HCT116 (cell line): ENCODE data around the gene RNU6-7. TPM values are rescaled to one million over a fixed set of nuclear protein-coding genes. Genes with fewer than 3 reads are reported as not detected.

Experiments used
- ATAC-seq: fragments of 200-7000 bp; cut with Tn5 transposase; 2 replicates; pipeline ENCODE4 v1.9.1; 2020; ENCODE audit warnings: mild to moderate bottlenecking, moderate library complexity
- BruUV-seq: library from RNA; stranded (reverse); fragments of 400-500 nt; replicated peaks from 2 replicates; lab custom pipeline; 2021; lab: Mats Ljungman, UMichigan
- CTCF ChIA-PET: fragments of 300-600 bp; sonication (Branson Sonifier 250); formaldehyde crosslinking; loops from one replicate; lab custom pipeline; 2021; ENCODE audit warnings: antibody characterized with exemption; lab: Charles Lee
- POLR2A ChIA-PET: fragments of 300-600, 350-600 bp; sonication (Branson Sonifier 250); formaldehyde crosslinking; loops from one replicate; lab custom pipeline; 2021; ENCODE audit warnings: antibody characterized with exemption; lab: Charles Lee
- RAD21 ChIA-PET, 2 experiments: fragments of 300-600 bp; sonication (Branson Sonifier 250); formaldehyde crosslinking; loops; one replicate each; lab custom pipeline; 2023; ENCODE audit warnings: low total read pairs in 2 of 2; ENCODE audit not compliant: uncharacterized antibody in 2 of 2, unreplicated experiment in 2 of 2, low non-redundant PET in 1 of 2; lab: Charles Lee
- DNase-seq: peaks from one replicate; pipeline ENCODE4 v3.0.0-alpha.2; 2010; ENCODE audit warnings: low read depth, low spot score
- H2AFZ ChIP-seq: fragments of 200-600 bp; shearing (Covaris generic), sonication (generic); 2 replicates; pipeline ENCODE4 v1.6.1; 2017; ENCODE audit warnings: low read depth, mixed run types, mixed read lengths, antibody characterized with exemption, low read length; ENCODE audit not compliant: poor library complexity, severe bottlenecking
- H3K27ac ChIP-seq: 2 replicates; pipeline ENCODE4 v1.5.1; 2012; ENCODE audit warnings: low read depth, low read length
- H3K27me3 ChIP-seq: fragments of 200-600 bp; sonication (generic); 2 replicates; pipeline ENCODE4 v1.6.1; 2016; ENCODE audit warnings: mixed run types, low read length, mixed read lengths; ENCODE audit not compliant: insufficient read depth
- H3K36me3 ChIP-seq, 2 experiments: fragments of 200-500 bp in 1 of 2; fragments of 200-600 bp in 1 of 2; sonication (Bioruptor generic) in 1 of 2; sonication (generic) in 1 of 2; 2 replicates each; pipeline versions ENCODE4 v1.5.1 to v1.6.1; 2014 to 2016; ENCODE audit warnings: low read length in 2 of 2, inconsistent platforms in 1 of 2, mixed read lengths in 1 of 2, mixed run types in 1 of 2; ENCODE audit not compliant: insufficient read depth in 2 of 2, control insufficient read depth in 1 of 2
- H3K4me1 ChIP-seq, 2 experiments: fragments of 200-600 bp in 1 of 2; sonication (generic) in 1 of 2; 2 replicates each; pipeline versions ENCODE4 v1.5.1 to v1.6.1; 2012 to 2017; ENCODE audit warnings: low read length in 2 of 2, inconsistent platforms in 1 of 2, mild to moderate bottlenecking in 1 of 2, mixed read lengths in 1 of 2, mixed run types in 1 of 2, moderate library complexity in 1 of 2; ENCODE audit not compliant: insufficient read depth in 2 of 2, control insufficient read depth in 1 of 2
- H3K4me2 ChIP-seq: fragments of 200-600 bp; sonication (generic); 2 replicates; pipeline ENCODE4 v1.6.1; 2017; ENCODE audit warnings: mixed run types, low read length, mixed read lengths
- H3K4me3 ChIP-seq, 2 experiments: fragments of 200-600 bp in 1 of 2; sonication (generic) in 1 of 2; replicated peaks in 1 of 2; 2 replicates each; pipeline ENCODE4 v1.5.1; 2011 to 2016; ENCODE audit warnings: low read length in 2 of 2, control low read depth in 1 of 2, low read depth in 1 of 2, mild to moderate bottlenecking in 1 of 2, mixed read lengths in 1 of 2, mixed run types in 1 of 2
- H3K79me2 ChIP-seq: fragments of 200-600 bp; sonication (generic); 2 replicates; pipeline ENCODE4 v1.6.1; 2017; ENCODE audit warnings: mild to moderate bottlenecking, mixed run types, low read length, moderate library complexity, mixed read lengths; ENCODE audit not compliant: insufficient read depth
- H3K9ac ChIP-seq: fragments of 200-600 bp; sonication (generic); 2 replicates; pipeline ENCODE4 v1.6.1; 2016; ENCODE audit warnings: low read length, mixed read lengths
- H3K9me2 ChIP-seq: fragments of 200-600 bp; sonication (generic), shearing (Covaris generic); 2 replicates; pipeline ENCODE4 v1.6.1; 2017; ENCODE audit warnings: mixed run types, mild to moderate bottlenecking, moderate library complexity; ENCODE audit not compliant: insufficient read depth
- H3K9me3 ChIP-seq, 2 experiments: fragments of 200-500 bp in 1 of 2; fragments of 200-600 bp in 1 of 2; sonication (Bioruptor generic) in 1 of 2; sonication (generic) in 1 of 2; 2 replicates each; pipeline ENCODE4 v1.6.1; 2014 to 2017; ENCODE audit warnings: low read length in 2 of 2, mixed read lengths in 2 of 2, inconsistent platforms in 1 of 2, low read depth in 1 of 2, mild to moderate bottlenecking in 1 of 2, mixed run types in 1 of 2, moderate library complexity in 1 of 2; ENCODE audit not compliant: control insufficient read depth in 1 of 2, insufficient read depth in 1 of 2
- H4K20me1 ChIP-seq: fragments of 200-600 bp; sonication (generic), shearing (Covaris generic); 2 replicates; pipeline ENCODE4 v1.6.1; 2017; ENCODE audit warnings: mixed run types, mild to moderate bottlenecking, moderate library complexity; ENCODE audit not compliant: insufficient read depth
- CBX3 ChIP-seq: IDR thresholded peaks from 2 replicates; pipeline ENCODE4 v1.6.1; 2012; ENCODE audit warnings: low read depth
- CEBPB ChIP-seq: IDR thresholded peaks from 2 replicates; pipeline ENCODE4 v1.6.1; 2012; ENCODE audit warnings: low read depth
- CTCF ChIP-seq, 3 experiments: fragments of 200-600 bp in 1 of 3; sonication (generic) in 1 of 3; IDR thresholded peaks in 2 of 3; conservative IDR thresholded peaks in 1 of 3; 2 replicates each; pipeline ENCODE4 v1.5.1; 2012 to 2017; ENCODE audit warnings: low read depth in 2 of 3, low read length in 2 of 3, antibody characterized with exemption in 1 of 3, borderline replicate concordance in 1 of 3, control low read depth in 1 of 3, mild to moderate bottlenecking in 1 of 3, mixed read lengths in 1 of 3, mixed run types in 1 of 3, moderate library complexity in 1 of 3; ENCODE audit not compliant: insufficient read depth in 1 of 3
- ELF1 ChIP-seq: IDR thresholded peaks from 2 replicates; pipeline ENCODE4 v1.6.1; 2012; ENCODE audit warnings: low read depth, borderline replicate concordance
- EZH2 ChIP-seq: fragments of 200-600 bp; sonication (generic); IDR thresholded peaks from 2 replicates; pipeline ENCODE4 v1.6.1; 2017; ENCODE audit warnings: antibody characterized with exemption, mixed run types
- FOSL1 ChIP-seq: IDR thresholded peaks from 2 replicates; pipeline ENCODE4 v1.6.1; 2012; ENCODE audit warnings: low read depth
- JUND ChIP-seq: IDR thresholded peaks from 2 replicates; pipeline ENCODE4 v1.6.1; 2012
- MAX ChIP-seq: IDR thresholded peaks from 2 replicates; pipeline ENCODE4 v1.6.1; 2012
- POLR2AphosphoS5 ChIP-seq: IDR thresholded peaks from 2 replicates; pipeline ENCODE4 v1.6.1; 2011; ENCODE audit warnings: mild to moderate bottlenecking, low read depth, low read length, moderate library complexity
- RAD21 ChIP-seq: IDR thresholded peaks from 2 replicates; pipeline ENCODE4 v1.6.1; 2012; ENCODE audit warnings: low read depth, mild to moderate bottlenecking
- SRF ChIP-seq: IDR thresholded peaks from 2 replicates; pipeline ENCODE4 v1.6.1; 2012; ENCODE audit warnings: low read depth
- TCF7L2 ChIP-seq: IDR thresholded peaks from 2 replicates; pipeline ENCODE4 v1.7.0; 2011; ENCODE audit warnings: borderline replicate concordance, inconsistent platforms; ENCODE audit not compliant: insufficient read depth, insufficient read length; ENCODE audit errors: extremely low read depth
- YY1 ChIP-seq: IDR thresholded peaks from 2 replicates; pipeline ENCODE4 v1.6.1; 2011; ENCODE audit warnings: low read length, low read depth, moderate library complexity, mild to moderate bottlenecking; ENCODE audit not compliant: insufficient replicate concordance; ENCODE audit errors: extremely low read depth
- ZBTB33 ChIP-seq: IDR thresholded peaks from 2 replicates; pipeline ENCODE4 v1.6.1; 2011; ENCODE audit warnings: mild to moderate bottlenecking, low read length, moderate library complexity; ENCODE audit not compliant: insufficient replicate concordance; ENCODE audit errors: extremely low read depth
- ZFX ChIP-seq: fragments of 450-650 bp; IDR thresholded peaks from 2 replicates; pipeline ENCODE4 v1.6.1; 2017
- ZNF274 ChIP-seq: fragments of 200-500 bp; sonication (Bioruptor generic); IDR thresholded peaks from 2 replicates; pipeline ENCODE4 v1.6.1; 2014; ENCODE audit warnings: mild to moderate bottlenecking, low read depth, low read length, inconsistent platforms
- intact Hi-C: fragments of 100-400 bp; cut with micrococcal nuclease; formaldehyde crosslinking; loops from 2 replicates; pipeline ENCODE4 v1.10.0; 2022
- total RNA-seq: library from RNA; stranded (reverse); gene quantifications from one replicate; pipeline ENCODE4 v1.2.1, GENCODE V29; 2021; ENCODE audit not compliant: unreplicated experiment

Gene RNU6-7
- total RNA-seq, 1 experiment from 2014 or later = not detected

- ChIA-PET RAD21 (no interaction called here), POLR2A (no interaction called here), CTCF (no interaction called here)
- TF ChIP-seq RAD21 = no peak
- TF ChIP-seq SRF = no peak
- TF ChIP-seq CTCF (IDR thresholded peaks at IDR 0.05 in 2 of 3, conservative IDR thresholded peaks at IDR 0.05 in 1 of 3; ENCODE audit: borderline replicate concordance in 1 of 3, insufficient read depth in 1 of 3, low read depth in 2 of 3, low read length in 2 of 3) = 0 out of 6 replicates have a peak, but pooled peaks of 1 of the 3 experiments have one; percentile 7
- no peak overlapping the region for H3K4me3 ChIP-seq
- H3K9me3 ChIP-seq = no peaks in the 10 kb centered on the region
- H2AFZ ChIP-seq = no peak overlapping the region
- H4K20me1 ChIP-seq = no peaks in the 10 kb centered on the region
- DNase-seq (no peak), ATAC-seq (peak; percentile 63; the same call in 1 of the 2 replicates)
- no peaks in the 10 kb centered on the region for H3K4me1 ChIP-seq
- no peaks in the 10 kb centered on the region for H3K79me2 ChIP-seq
- no peaks in the 10 kb centered on the region for H3K36me3 ChIP-seq
- H3K4me2 ChIP-seq = no peak overlapping the region
- no TSS peak for BruUV-seq
- intact Hi-C loops = no loop called here
- no peaks in the 10 kb centered on the region for H3K9me2 ChIP-seq
- no peaks in the 10 kb centered on the region for H3K27me3 ChIP-seq
- no peak overlapping the region for H3K27ac ChIP-seq
- H3K9ac ChIP-seq = no peak overlapping the region
These were observed 9.0 kb upstream of the RNU6-7 start for GRCh38 chr14:32192712-32193373.

GRCh38 chr14:32193532-32193931 is 8.3 kb upstream of the RNU6-7 start:
- DNase-seq = no peak
- no peak overlapping the region for H3K4me3 ChIP-seq
- BruUV-seq = no TSS peak
- H3K27me3 ChIP-seq = no peaks in the 10 kb centered on the region
- H4K20me1 ChIP-seq = no peaks in the 10 kb centered on the region
- no peak overlapping the region for H3K4me2 ChIP-seq
- H3K27ac ChIP-seq = no peak overlapping the region
- CTCF ChIA-PET = no interaction called here
- intact Hi-C loops = no loop called here
- H3K4me1 ChIP-seq = no peaks in the 10 kb centered on the region
- POLR2A ChIA-PET = no interaction called here
- RAD21 ChIA-PET = no interaction called here
- H3K9me3 ChIP-seq = no peaks in the 10 kb centered on the region
- no peak overlapping the region for H2AFZ ChIP-seq
- H3K9me2 ChIP-seq = no peaks in the 10 kb centered on the region
- no peak overlapping the region for H3K9ac ChIP-seq
- H3K36me3 ChIP-seq = no peaks in the 10 kb centered on the region
- H3K79me2 ChIP-seq = no peaks in the 10 kb centered on the region
- no peak for ATAC-seq
- TF ChIP-seq ELF1 (no peak), YY1 (no peak), CBX3 (no peak), EZH2 (no peak), CEBPB (no peak), JUND (no peak), MAX (no peak), ZNF274 (no peak), ZBTB33 (no peak), ZFX (no peak), FOSL1 (no peak), POLR2AphosphoS5 (no peak), TCF7L2 (no peak)
